ENCODE measurements around the gene FRY. TPM values are rescaled to one million over a fixed set of nuclear protein-coding genes. Genes with fewer than 3 reads are reported as not detected.

The FRY gene
- total RNA-seq, 2 donors from 2014 or later, result 16.4 to 33.3 TPM

DNA sequence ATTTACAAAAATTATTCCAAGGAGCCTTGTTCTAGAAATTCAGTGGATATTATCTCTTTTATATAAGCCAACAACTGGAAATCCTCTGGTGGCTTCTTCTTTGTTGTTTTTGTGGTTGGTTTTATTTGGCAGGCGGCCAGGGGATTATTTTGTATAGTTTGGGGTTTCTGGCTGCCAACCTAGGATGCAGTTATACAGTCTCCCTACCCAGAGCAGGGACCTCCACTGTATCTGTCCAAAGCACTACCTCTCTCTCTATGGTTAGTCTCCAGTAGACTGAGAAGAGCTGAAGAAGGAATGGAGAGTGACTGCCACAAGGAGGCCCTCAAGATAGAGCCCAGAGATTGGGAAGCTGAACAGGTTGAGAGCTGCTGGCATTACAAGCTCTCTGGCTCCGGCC lies 203.3 kb downstream of the FRY start:
- H3K36me3 ChIP-seq, result no peaks in the 10 kb centered on the region
- no peaks in the 10 kb centered on the region for H3K27me3 ChIP-seq (replicated peaks; ENCODE audit: insufficient read depth)
- H3K27ac ChIP-seq, result no peak overlapping the region
- DNase-seq (ENCODE audit: low spot score), result no peak
- 83% methylated on average over 2 of the region's 2 CpGs for WGBS
- TF ChIP-seq POLR2A (IDR thresholded peaks at IDR 0.05) (no peak), POLR2AphosphoS5 (IDR thresholded peaks at IDR 0.05) (no peak)
- TF ChIP-seq, protein P1, sequence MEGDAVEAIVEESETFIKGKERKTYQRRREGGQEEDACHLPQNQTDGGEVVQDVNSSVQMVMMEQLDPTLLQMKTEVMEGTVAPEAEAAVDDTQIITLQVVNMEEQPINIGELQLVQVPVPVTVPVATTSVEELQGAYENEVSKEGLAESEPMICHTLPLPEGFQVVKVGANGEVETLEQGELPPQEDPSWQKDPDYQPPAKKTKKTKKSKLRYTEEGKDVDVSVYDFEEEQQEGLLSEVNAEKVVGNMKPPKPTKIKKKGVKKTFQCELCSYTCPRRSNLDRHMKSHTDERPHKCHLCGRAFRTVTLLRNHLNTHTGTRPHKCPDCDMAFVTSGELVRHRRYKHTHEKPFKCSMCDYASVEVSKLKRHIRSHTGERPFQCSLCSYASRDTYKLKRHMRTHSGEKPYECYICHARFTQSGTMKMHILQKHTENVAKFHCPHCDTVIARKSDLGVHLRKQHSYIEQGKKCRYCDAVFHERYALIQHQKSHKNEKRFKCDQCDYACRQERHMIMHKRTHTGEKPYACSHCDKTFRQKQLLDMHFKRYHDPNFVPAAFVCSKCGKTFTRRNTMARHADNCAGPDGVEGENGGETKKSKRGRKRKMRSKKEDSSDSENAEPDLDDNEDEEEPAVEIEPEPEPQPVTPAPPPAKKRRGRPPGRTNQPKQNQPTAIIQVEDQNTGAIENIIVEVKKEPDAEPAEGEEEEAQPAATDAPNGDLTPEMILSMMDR (IDR thresholded peaks at IDR 0.05), result no peak
- no peaks in the 10 kb centered on the region for H3K4me1 ChIP-seq (replicated peaks)
- intact Hi-C loops (cut with DNase I), result no loop called here
- H3K9me3 ChIP-seq, result no peaks in the 10 kb centered on the region
- no peak overlapping the region for H3K4me3 ChIP-seq

DNA sequence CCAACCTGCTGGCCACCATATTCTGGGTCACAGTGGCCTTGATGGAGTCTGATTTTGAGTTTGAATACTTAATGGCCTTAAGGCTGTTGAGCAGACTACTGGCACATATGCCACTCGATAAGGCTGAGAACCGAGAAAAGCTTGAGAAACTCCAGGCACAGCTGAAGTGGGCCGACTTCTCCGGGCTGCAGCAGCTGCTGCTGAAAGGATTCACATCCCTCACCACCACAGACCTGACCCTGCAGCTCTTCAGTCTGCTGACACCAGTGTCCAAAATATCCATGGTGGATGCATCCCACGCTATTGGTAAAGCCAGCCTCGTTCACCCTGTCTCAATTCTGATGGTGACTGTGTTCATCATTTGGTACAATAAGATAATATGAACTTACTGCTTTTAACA lies 206.1 kb downstream of the FRY start:
- TF ChIP-seq, protein P1 (IDR thresholded peaks at IDR 0.05), result no peak
- TF ChIP-seq POLR2A (IDR thresholded peaks at IDR 0.05), result no peak
- no peak for TF ChIP-seq POLR2AphosphoS5 (IDR thresholded peaks at IDR 0.05)
- no peaks in the 10 kb centered on the region for H3K36me3 ChIP-seq
- no peak for DNase-seq (ENCODE audit: low spot score)
- H3K27ac ChIP-seq, result no peak overlapping the region
- no peaks in the 10 kb centered on the region for H3K9me3 ChIP-seq
- H3K4me3 ChIP-seq, result no peak overlapping the region
- WGBS, result 93% methylated on average over 6 of the region's 6 CpGs
- H3K4me1 ChIP-seq (replicated peaks), result no peaks in the 10 kb centered on the region
- H3K27me3 ChIP-seq (replicated peaks; ENCODE audit: insufficient read depth), result no peaks in the 10 kb centered on the region
- intact Hi-C loops (cut with DNase I), result no loop called here

GRCh38 chr13:32243695-32244094 lies 212.1 kb downstream of the FRY start:
- no peaks in the 10 kb centered on the region for H3K4me1 ChIP-seq (replicated peaks)
- 95% methylated on average over 5 of the region's 5 CpGs for WGBS
- H3K4me3 ChIP-seq, result no peak overlapping the region
- H3K36me3 ChIP-seq, result no peaks in the 10 kb centered on the region
- no peaks in the 10 kb centered on the region for H3K9me3 ChIP-seq
- intact Hi-C loops (cut with DNase I), result no loop called here
- H3K27me3 ChIP-seq (replicated peaks; ENCODE audit: insufficient read depth), result no peaks in the 10 kb centered on the region
- no peak for DNase-seq (ENCODE audit: low spot score)
- TF ChIP-seq POLR2A (IDR thresholded peaks at IDR 0.05) (no peak), POLR2AphosphoS5 (IDR thresholded peaks at IDR 0.05) (no peak)
- TF ChIP-seq, protein P1 (IDR thresholded peaks at IDR 0.05), result no peak
- H3K27ac ChIP-seq, result no peak overlapping the region

GRCh38 chr13:32245555-32245954 lies 214.0 kb downstream of the FRY start:
- intact Hi-C loops (cut with DNase I), result no loop called here
- H3K36me3 ChIP-seq, result no peaks in the 10 kb centered on the region
- TF ChIP-seq, protein P1 (IDR thresholded peaks at IDR 0.05), result no peak
- TF ChIP-seq POLR2AphosphoS5 (IDR thresholded peaks at IDR 0.05) (no peak), POLR2A (IDR thresholded peaks at IDR 0.05) (no peak)
- H3K27ac ChIP-seq, result no peak overlapping the region
- no peaks in the 10 kb centered on the region for H3K9me3 ChIP-seq
- no peaks in the 10 kb centered on the region for H3K27me3 ChIP-seq (replicated peaks; ENCODE audit: insufficient read depth)
- 81% methylated on average over 5 of the region's 5 CpGs for WGBS
- DNase-seq (ENCODE audit: low spot score), result no peak
- H3K4me3 ChIP-seq, result no peak overlapping the region
- no peaks in the 10 kb centered on the region for H3K4me1 ChIP-seq (replicated peaks)

DNA sequence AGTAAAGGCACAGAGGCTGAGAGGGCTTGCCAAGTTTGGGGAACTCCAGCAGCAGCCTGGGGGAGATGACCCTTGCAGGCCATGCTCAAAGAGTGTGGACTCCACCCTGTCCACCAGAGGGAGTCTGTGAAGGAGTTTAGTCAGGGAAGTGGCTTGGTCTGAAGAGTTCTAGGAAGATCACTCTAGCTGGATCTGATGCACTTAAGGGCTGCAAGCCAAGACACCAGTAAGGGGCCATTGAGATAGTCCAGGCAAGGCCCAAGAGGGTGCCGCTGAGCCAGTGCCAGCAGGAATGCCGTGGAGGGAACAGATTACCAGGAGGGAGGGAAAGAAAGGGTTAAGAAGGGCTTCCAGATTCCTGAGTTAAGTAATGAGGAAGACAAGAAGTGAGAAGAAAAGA lies 214.9 kb downstream of the FRY start:
- Histone ChIP-seq H3K27me3 (replicated peaks; ENCODE audit: insufficient read depth) (no peaks in the 10 kb centered on the region), H3K9me3 (no peaks in the 10 kb centered on the region), H3K4me1 (replicated peaks) (no peaks in the 10 kb centered on the region), H3K36me3 (no peaks in the 10 kb centered on the region), H3K4me3 (no peak overlapping the region), H3K27ac (no peak overlapping the region)
- TF ChIP-seq POLR2AphosphoS5 (IDR thresholded peaks at IDR 0.05), result no peak
- no peak for TF ChIP-seq POLR2A (IDR thresholded peaks at IDR 0.05)
- TF ChIP-seq, protein P1 (IDR thresholded peaks at IDR 0.05), result peak; percentile 28 to 68 (median 51)
- intact Hi-C loops (cut with DNase I), result no loop called here
- WGBS, result 69% methylated on average over 2 of the region's 2 CpGs
- peak; percentile 38 for DNase-seq (ENCODE audit: low spot score)
